Measurements from ENCODE around the gene SMAD3.

SMAD3 gene

GRCh38 chr15:67136802-67137201 is 71.4 kb downstream of the SMAD3 start:
- in situ Hi-C loops (cut with MboI; ENCODE audit: low pct_unique_long_range_greater_than_20kb, low sequenced_read_pairs, unreplicated experiment) = no loop called here

GRCh38 chr15:67137319-67137718 is 71.9 kb downstream of the SMAD3 start:
- DNase-seq (ENCODE audit: low spot score) = no peak
- TF ChIP-seq CTCF (IDR thresholded peaks at IDR 0.05; ENCODE audit: extremely low read depth, insufficient read depth, missing control alignments) = no peak
- in situ Hi-C loops (cut with MboI; ENCODE audit: low pct_unique_long_range_greater_than_20kb, low sequenced_read_pairs, unreplicated experiment) = no loop called here

More at GRCh38 chr15:67136802-67137201, 71.4 kb downstream of the SMAD3 start:
- no peak for TF ChIP-seq CTCF (IDR thresholded peaks at IDR 0.05; ENCODE audit: extremely low read depth, insufficient read depth, missing control alignments)
- no peak for DNase-seq (ENCODE audit: low spot score)

- no peak for DNase-seq (ENCODE audit: low spot score)
- no peak for TF ChIP-seq CTCF (IDR thresholded peaks at IDR 0.05; ENCODE audit: extremely low read depth, insufficient read depth, missing control alignments)
- in situ Hi-C loops (cut with MboI; ENCODE audit: low pct_unique_long_range_greater_than_20kb, low sequenced_read_pairs, unreplicated experiment) = no loop called here
These were observed 72.8 kb downstream of the SMAD3 start for GRCh38 chr15:67137951-67138848.

GRCh38 chr15:67138891-67139855 is 73.8 kb downstream of the SMAD3 start:
- in situ Hi-C loops (cut with MboI; ENCODE audit: low pct_unique_long_range_greater_than_20kb, low sequenced_read_pairs, unreplicated experiment) = no loop called here
- TF ChIP-seq CTCF (IDR thresholded peaks at IDR 0.05; ENCODE audit: extremely low read depth, insufficient read depth, missing control alignments) = no peak
- no peak for DNase-seq (ENCODE audit: low spot score)

- in situ Hi-C loops (cut with MboI; ENCODE audit: low pct_unique_long_range_greater_than_20kb, low sequenced_read_pairs, unreplicated experiment) = no loop called here
- TF ChIP-seq CTCF (IDR thresholded peaks at IDR 0.05; ENCODE audit: extremely low read depth, insufficient read depth, missing control alignments) = no peak
- peak; percentile 47 for DNase-seq (ENCODE audit: low spot score)
These were observed 74.9 kb downstream of the SMAD3 start for GRCh38 chr15:67140078-67140833.
